Activated CD8-positive, alpha-beta memory T cell treated with anti-CD3 and anti-CD28 coated beads, Interleukin-2, amount 50 U/mL, for 1 hour (primary cell): ENCODE measurements around the gene NUP98.

Experiments used
- DNase-seq: peaks from one replicate; pipeline ENCODE4 v3.0.0-alpha.2; 2020; ENCODE audit errors: extremely low read depth

The NUP98 gene

GRCh38 chr11:3641191-3641590 lies 156.2 kb downstream of the NUP98 start:
- DNase-seq = no peak

GRCh38 chr11:3639841-3640240 lies 157.5 kb downstream of the NUP98 start:
- no peak for DNase-seq

- no peak for DNase-seq
These were observed 158.8 kb downstream of the NUP98 start for GRCh38 chr11:3638513-3638912.

GRCh38 chr11:3637201-3637600 lies 160.2 kb downstream of the NUP98 start:
- no peak for DNase-seq

- DNase-seq = no peak
These were observed 161.5 kb downstream of the NUP98 start for GRCh38 chr11:3635641-3636375.

GRCh38 chr11:3632070-3632660 lies 165.2 kb downstream of the NUP98 start:
- DNase-seq = no peak

- no peak for DNase-seq
These were observed 166.0 kb downstream of the NUP98 start for GRCh38 chr11:3631331-3631730.

GRCh38 chr11:3627291-3627690 lies 170.1 kb downstream of the NUP98 start:
- no peak for DNase-seq

- DNase-seq = no peak
These were observed 170.9 kb downstream of the NUP98 start for GRCh38 chr11:3626250-3626960.
